DMS114 treated with DMSO at 0.1 percent for 48 hours (cell line): Measurements from ENCODE around the gene GH2.
"Not testable (repeated sequence)": the region's sequence is repeated elsewhere in the genome, so short reads cannot be mapped to it uniquely, and the experiment has no call there.

ENCODE experiments used
- DNase-seq: peaks from one replicate; lab custom pipeline; 2025; ENCODE audit not compliant: unreplicated experiment; lab: John Stamatoyannopoulos, UW

GH2 gene

GRCh38 chr17:63874061-63874626 lies 7.6 kb downstream of the GH2 start:
- DNase-seq: not testable (repeated sequence)

DNA sequence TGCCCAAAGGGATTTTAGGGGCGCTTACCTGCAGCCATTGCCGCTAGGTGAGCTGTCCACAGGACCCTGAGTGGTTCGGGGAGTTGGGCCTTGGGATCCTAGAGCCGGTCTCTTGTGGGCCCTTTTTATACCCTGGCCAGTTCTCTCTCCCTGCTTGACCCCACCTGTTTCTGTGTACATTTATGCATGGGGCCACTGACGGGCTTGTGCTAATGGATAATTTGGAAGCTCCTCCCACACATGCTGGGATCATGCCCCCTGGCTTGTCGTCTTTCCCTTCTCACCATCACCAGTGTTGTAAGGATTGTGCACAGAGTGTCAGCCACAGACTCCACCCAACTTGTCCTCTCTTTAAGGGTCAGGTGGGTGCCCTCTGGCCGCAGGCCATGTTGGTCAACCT lies 8.2 kb downstream of the GH2 start, which contains the start of gene CSH2:
CSH2 (minus strand) TSS at position 101 of the 400 bp plus-strand sequence; CDS start at position 38, 63 bp downstream.
- DNase-seq: not testable (repeated sequence)

DNA sequence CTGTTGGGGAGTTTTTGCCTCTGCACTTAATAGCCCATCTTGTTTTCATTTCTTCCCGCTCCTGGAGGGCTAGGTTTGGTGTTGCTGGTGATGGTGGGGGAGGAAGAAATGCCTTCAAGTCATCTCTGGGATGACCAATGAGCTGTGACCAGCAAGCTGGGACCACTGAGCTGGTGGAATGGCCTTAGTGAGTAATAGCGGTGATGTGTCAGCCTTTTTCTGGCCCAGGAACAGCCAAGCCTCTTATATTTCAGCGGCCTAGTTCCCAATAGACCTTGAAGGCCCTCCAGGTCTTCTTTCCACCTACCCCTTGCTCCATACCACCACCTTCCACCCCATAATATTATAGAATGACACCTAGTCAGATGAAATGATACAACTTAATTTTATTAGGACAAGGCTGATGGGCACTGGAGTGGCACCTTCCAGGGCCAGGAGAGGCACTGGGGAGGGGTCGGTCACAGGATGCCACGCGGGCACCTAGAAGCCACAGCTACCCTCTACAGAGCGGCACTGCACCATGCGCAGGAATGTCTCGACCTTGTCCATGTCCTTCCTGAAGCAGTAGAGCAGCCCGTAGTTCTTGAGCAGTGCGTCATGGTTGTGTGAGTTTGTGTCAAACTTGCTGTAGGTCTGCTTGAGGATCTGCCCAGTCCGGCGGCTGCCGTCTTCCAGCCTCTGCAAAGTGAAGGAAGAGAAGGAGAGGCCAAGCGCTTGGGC lies 9.9 kb downstream of the GH2 start:
- not testable (repeated sequence) for DNase-seq

GRCh38 chr17:63870292-63870665 lies 11.5 kb downstream of the GH2 start:
- not testable (repeated sequence) for DNase-seq

- not testable (repeated sequence) for DNase-seq
Observed at GRCh38 chr17:63869491-63870291, 12.1 kb downstream of the GH2 start.

GRCh38 chr17:63866625-63867024 lies 15.1 kb downstream of the GH2 start:
- not testable (repeated sequence) for DNase-seq

DNA sequence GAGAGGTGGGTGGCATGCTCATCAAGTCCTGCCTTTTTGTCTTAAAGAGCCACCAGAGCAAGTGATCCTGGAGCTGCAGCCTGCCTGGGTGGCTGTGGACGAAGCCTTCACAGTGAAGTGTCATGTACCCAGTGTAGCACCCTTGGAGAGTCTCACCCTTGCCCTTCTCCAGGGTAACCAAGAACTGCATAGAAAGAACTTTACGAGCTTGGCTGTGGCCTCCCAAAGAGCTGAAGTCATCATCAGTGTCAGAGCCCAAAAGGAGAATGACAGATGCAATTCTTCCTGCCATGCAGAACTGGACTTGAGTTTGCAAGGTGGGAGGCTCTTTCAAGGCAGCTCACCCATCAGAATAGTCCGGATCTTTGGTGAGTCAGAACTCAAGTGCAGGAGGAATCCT lies 22.5 kb downstream of the GH2 start:
- no peak for DNase-seq

GRCh38 chr17:63856425-63856824 lies 25.3 kb downstream of the GH2 start:
- not testable (repeated sequence) for DNase-seq

DNA sequence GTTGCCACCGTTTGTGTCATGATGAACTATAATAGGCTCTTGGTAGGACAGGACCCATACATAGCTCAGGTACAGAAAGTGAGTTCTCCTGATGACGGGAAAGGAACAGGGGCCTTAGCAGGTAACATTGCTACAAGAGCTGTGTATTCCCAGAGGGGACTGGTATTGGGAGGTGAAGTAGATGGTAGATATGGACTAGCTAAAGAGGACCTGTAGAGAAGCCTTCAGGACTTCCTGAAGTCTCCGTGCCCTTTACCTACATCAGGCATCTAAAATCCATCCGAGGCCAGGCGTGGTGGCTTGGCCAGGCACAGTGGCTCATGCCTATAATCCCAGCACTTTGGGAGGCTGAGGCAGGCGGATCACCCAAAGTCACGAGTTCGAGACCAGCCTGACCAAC lies 26.6 kb downstream of the GH2 start:
- DNase-seq: no peak

DNA sequence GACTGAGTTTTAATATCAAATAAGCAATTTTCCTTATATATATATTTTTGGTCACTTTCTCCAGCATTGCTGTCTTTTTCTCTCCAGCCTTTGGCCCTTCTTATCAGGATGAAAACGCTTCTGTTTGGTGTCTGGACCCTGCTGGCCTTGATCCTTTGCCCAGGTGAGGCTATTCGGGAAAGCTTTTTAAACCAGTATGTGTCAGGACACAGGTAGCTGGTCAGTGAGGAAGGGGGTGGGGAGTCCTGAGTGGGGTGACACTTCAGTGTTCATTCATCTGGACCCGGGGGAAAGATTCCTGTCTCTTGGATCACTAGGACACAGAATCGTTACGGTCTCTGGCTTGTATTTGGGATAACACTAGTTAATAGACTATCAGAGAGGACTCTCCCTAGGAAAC lies 27.0 kb downstream of the GH2 start:
- no peak for DNase-seq

DNA sequence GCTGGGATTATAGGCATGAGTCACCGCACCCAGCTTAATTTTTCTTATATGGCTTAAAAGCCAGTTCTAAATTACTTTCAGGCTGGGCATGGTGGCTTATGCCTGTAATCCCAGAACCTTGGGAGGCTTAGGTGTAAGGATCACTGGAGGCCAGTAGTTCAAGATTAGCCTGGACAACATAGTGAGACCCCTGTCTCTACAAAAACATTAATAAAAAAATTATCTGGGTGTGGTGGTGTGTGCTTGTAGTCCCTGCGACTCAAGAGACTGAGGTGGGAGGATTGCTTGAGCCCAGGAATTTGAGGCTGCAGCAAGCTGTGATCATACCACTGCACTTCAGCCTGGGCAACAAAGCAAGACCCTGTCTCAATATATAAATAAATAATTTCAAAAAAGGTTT lies 28.5 kb downstream of the GH2 start:
- no peak for DNase-seq

GRCh38 chr17:63850401-63850800 lies 31.3 kb downstream of the GH2 start:
- no peak for DNase-seq

GRCh38 chr17:63848834-63849689 lies 32.7 kb downstream of the GH2 start:
- DNase-seq: peak; percentile 87

DNA sequence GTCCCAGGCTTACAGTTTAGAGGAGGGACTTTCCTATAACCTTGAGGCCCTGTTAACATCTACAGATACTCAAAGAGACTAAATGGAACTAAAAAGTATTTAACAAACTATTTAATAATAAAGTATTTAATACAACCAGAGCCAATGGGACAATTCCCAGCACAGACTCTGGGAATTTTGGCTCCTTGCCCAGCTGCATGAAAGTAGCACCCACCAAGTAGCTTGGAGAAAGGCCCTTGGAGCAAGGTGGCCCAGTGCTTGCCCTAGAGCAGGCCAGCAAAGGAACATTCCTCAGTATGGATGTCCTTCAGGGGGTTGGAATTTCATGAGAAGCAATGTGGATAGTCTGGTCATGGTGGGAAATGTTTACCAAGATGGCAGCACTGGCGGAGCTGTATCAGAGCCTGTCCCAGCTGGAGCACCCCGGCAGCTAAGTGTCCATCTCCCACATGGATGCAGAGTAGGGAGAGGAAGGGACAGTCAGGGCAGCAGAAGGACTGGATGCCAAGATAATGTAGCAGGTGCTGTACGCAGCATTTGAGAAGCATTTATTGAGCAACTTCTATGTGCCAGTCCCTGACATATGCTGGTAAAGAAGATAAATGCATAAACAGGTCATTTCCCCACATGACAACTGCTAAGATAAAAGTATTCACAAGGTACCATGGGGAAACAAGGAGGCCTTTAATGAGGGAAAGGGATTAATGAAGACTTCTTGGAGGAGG lies 34.1 kb downstream of the GH2 start:
- DNase-seq: no peak

GRCh38 chr17:63845509-63845908 lies 36.2 kb downstream of the GH2 start:
- no peak for DNase-seq

DNA sequence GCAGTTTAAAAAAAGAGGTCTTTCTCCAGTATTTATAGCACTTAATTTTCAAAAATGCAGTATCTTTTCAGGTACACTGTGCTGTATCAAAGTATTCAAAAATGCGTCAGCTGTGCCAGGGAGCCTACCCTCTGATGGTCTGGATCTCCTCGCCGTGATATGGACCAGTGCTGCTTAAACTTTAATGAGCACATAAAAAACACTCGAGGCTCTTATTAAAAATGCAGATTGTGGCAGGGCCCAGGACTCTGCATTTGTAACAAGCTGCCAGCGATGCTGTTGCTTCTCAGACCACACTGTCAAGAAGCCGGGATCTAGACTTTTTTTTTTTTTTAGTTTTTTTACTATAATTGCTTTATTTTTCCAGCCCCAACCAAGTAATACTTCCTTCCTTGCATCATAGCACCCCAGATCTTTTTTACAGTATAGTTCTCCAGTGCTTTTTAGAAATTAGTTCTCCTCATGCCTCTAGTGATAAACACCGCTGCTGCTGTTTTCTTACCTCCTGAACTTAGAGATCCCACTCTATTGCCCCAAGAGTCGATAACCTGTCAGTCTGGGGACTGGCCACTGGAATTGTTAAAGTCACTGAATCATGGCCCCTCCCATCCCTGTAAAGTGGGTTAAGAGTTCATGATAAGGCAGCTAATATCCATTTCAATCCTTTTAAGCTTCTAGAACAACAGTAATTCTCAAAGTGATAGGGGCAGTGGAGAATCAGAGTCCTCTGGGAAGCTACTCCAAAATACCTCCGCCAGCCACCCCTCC lies 37.6 kb downstream of the GH2 start:
- no peak for DNase-seq

DNA sequence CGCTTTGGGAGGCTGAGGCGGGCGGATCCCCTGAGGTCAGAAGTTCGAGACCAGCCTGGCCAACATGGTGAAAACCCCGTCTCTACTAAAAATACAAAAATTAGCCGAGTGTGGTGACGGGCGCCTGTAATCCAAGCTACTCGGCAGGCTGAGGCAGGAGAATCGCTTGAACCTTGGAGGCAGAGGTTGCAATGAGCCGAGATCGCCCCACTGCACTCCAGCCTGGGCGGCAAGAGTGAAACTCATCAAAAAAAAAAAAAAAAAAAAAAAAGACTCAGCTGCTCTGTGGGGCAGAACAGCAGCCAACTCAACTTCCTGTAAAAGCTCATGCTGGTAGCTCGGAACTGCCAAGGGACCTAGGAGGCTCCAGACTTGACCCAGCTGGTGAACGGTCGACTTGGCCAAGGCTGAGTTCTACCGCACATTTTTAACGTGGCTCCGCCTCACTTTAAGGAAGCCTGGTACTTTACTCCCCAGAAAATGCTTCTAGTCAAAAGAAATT lies 38.3 kb downstream of the GH2 start:
- not testable (repeated sequence) for DNase-seq

GRCh38 chr17:63842540-63843386 lies 39.0 kb downstream of the GH2 start, which contains the start of gene SMARCD2:
Gene SMARCD2 (minus strand): TSS chr17:63842685. CDS start chr17:63842674, 11 bp downstream.
- DNase-seq: peak; percentile 89
